B cell (primary cell): ENCODE results near the gene SMARCC2. TPM values are rescaled to one million over a fixed set of nuclear protein-coding genes. Genes with fewer than 3 reads are reported as not detected.
A peak's percentile ranks its signal among the peaks of the same experiment; 100 is the strongest.

Experiments used
- ATAC-seq: fragments of 200-7000 bp; cut with Tn5 transposase; one replicate; pipeline ENCODE4 v1.10.0; 2021; ENCODE audit warnings: low read depth, mild to moderate bottlenecking, moderate number of reproducible peaks, moderate library complexity
- CTCF ChIA-PET: fragments of 350-600 bp; sonication (Branson Sonifier 250); formaldehyde crosslinking; loops from one replicate; lab custom pipeline; 2021; ENCODE audit warnings: antibody characterized with exemption, inconsistent platforms; lab: Charles Lee
- POLR2A ChIA-PET: fragments of 350-600 bp; sonication (Branson Sonifier 250); formaldehyde crosslinking; loops from one replicate; lab custom pipeline; 2021; ENCODE audit warnings: antibody characterized with exemption; lab: Charles Lee
- DNase-seq: peaks from one replicate; pipeline ENCODE4 v3.0.0; 2013
- H2AFZ ChIP-seq: 2 replicates; pipeline ENCODE4 v1.6.1; 2012; ENCODE audit warnings: mild to moderate bottlenecking, low read depth, low read length; ENCODE audit not compliant: insufficient read depth, poor library complexity, severe bottlenecking
- H3K27ac ChIP-seq, 2 donors: 1 replicate in 1 of 2; 2 replicates in 1 of 2; pipeline ENCODE4 v1.5.1; 2012 to 2013; ENCODE audit warnings: low read length in 2 of 2, mild to moderate bottlenecking in 2 of 2, moderate library complexity in 1 of 2
- H3K27me3 ChIP-seq, 4 experiments: fragments of 200-600 bp in 1 of 4; sonication (generic) in 1 of 4; replicated peaks in 1 of 4; 1 replicate in 2 of 4; 2 replicates in 2 of 4; pipeline versions ENCODE4 v1.6.1 to v1.7.0; 2013 to 2016; ENCODE audit warnings: low read length in 3 of 4, mild to moderate bottlenecking in 2 of 4, mixed read lengths in 1 of 4, moderate library complexity in 1 of 4; ENCODE audit not compliant: insufficient read depth in 4 of 4, control insufficient read depth in 3 of 4; ENCODE audit errors: control extremely low read depth in 1 of 4
- H3K36me3 ChIP-seq, 2 experiments: replicated peaks in 1 of 2; 1 replicate in 1 of 2; 2 replicates in 1 of 2; pipeline versions ENCODE4 v1.6.1 to v1.7.1; 2013; ENCODE audit warnings: low read length in 1 of 2; ENCODE audit not compliant: insufficient read depth in 2 of 2, control insufficient read depth in 1 of 2; ENCODE audit errors: control extremely low read depth in 1 of 2, extremely low read depth in 1 of 2
- H3K4me1 ChIP-seq, 2 donors: fragments of 200-600 bp in 1 of 2; sonication (generic) in 1 of 2; 1 replicate in 1 of 2; 2 replicates in 1 of 2; pipeline versions ENCODE4 v1.5.1 to v1.6.1; 2013 to 2017; ENCODE audit warnings: low read length in 2 of 2; ENCODE audit not compliant: control insufficient read depth in 2 of 2, insufficient read depth in 2 of 2
- H3K4me2 ChIP-seq: replicated peaks from 2 replicates; pipeline ENCODE3; 2012; ENCODE audit warnings: mild to moderate bottlenecking, low read depth, low read length; ENCODE audit not compliant: poor library complexity, severe bottlenecking
- H3K4me3 ChIP-seq, 5 experiments: fragments of 200-600 bp in 1 of 5; sonication (generic) in 1 of 5; 1 replicate in 3 of 5; 2 replicates in 2 of 5; pipeline versions ENCODE4 v1.5.1 to v1.7.0; 2011 to 2016; ENCODE audit warnings: low read length in 4 of 5, mild to moderate bottlenecking in 4 of 5, low read depth in 2 of 5, control low read depth in 1 of 5, moderate library complexity in 1 of 5; ENCODE audit not compliant: insufficient read depth in 1 of 5; ENCODE audit errors: control extremely low read depth in 1 of 5, extremely low read depth in 1 of 5
- H3K79me2 ChIP-seq: fragments of 200-600 bp; sonication (generic); one replicate; pipeline ENCODE4 v1.6.0; 2016; ENCODE audit warnings: low read length; ENCODE audit not compliant: control insufficient read depth, insufficient read depth
- H3K9ac ChIP-seq: fragments of 200-600 bp; sonication (generic); 2 replicates; pipeline ENCODE4 v1.6.1; 2017; ENCODE audit warnings: mild to moderate bottlenecking, low read length, moderate library complexity
- H3K9me3 ChIP-seq, 3 donors: one replicate each; pipeline versions ENCODE4 v1.6.1 to v1.7.1; 2013; ENCODE audit warnings: low read length in 2 of 3; ENCODE audit not compliant: control insufficient read depth in 2 of 3, insufficient read depth in 1 of 3; ENCODE audit errors: control extremely low read depth in 1 of 3
- H4K20me1 ChIP-seq: 2 replicates; pipeline ENCODE4 v1.6.0; 2012; ENCODE audit warnings: mild to moderate bottlenecking, low read length; ENCODE audit not compliant: insufficient read depth, control insufficient read depth, poor library complexity, severe bottlenecking
- H3K27ac Mint-ChIP-seq: one replicate; pipeline ENCODE4 v1.8.0; 2021; ENCODE audit warnings: mixed read lengths
- H3K27me3 Mint-ChIP-seq: one replicate; pipeline ENCODE4 v1.8.0; 2021; ENCODE audit warnings: mixed read lengths
- H3K4me1 Mint-ChIP-seq: one replicate; pipeline ENCODE4 v1.8.0; 2021; ENCODE audit warnings: mixed read lengths
- H3K4me3 Mint-ChIP-seq: one replicate; pipeline ENCODE4 v1.8.0; 2021; ENCODE audit warnings: mixed read lengths
- H3K9me3 Mint-ChIP-seq: one replicate; pipeline ENCODE4 v1.8.0; 2022; ENCODE audit warnings: mixed read lengths; ENCODE audit not compliant: insufficient read depth
- CTCF ChIP-seq: fragments of 200-600 bp; IDR thresholded peaks from one replicate; pipeline ENCODE4 v1.8.0; 2022; ENCODE audit warnings: antibody characterized with exemption, mild to moderate bottlenecking
- EZH2 ChIP-seq: IDR thresholded peaks from 2 replicates; pipeline ENCODE4 v1.6.1; 2012; ENCODE audit warnings: borderline replicate concordance, low read depth, mild to moderate bottlenecking, moderate library complexity, low read length; ENCODE audit not compliant: insufficient read depth, poor library complexity, severe bottlenecking
- WGBS: methylation state at CpG from one replicate; pipeline ENCODE4 v1.1.5; 2013; ENCODE audit warnings: missing lambda C conversion rate; ENCODE audit not compliant: insufficient coverage; 5-methylcytosine and 5-hydroxymethylcytosine counted together
- intact Hi-C: fragments of 100-400 bp; cut with micrococcal nuclease; formaldehyde crosslinking; loops from one replicate; pipeline ENCODE4 v1.10.0; 2022
- polyA plus RNA-seq: library from polyadenylated mRNA; depleted of rRNA; stranded (reverse); fragments of >200 nt; gene quantifications from 2 replicates; pipeline ENCODE4 v1.2.3, GENCODE V29; 2012
- total RNA-seq, 2 donors: library from RNA; stranded (reverse); fragments of 120-200 nt in 1 of 2; gene quantifications; 1 replicate in 1 of 2; 2 replicates in 1 of 2; pipeline versions ENCODE4 v1.2.3 to v1.2.4, GENCODE V29; 2013 to 2022

SMARCC2 gene
- total and polyA plus RNA-seq, 2 donors (not counting 1 experiment from before 2014, with no cell fraction given) = 70.4 to 198 TPM

- H3K27ac ChIP-seq = peak overlapping the region in 1 of 2 donors; percentile 88
- no peaks in the 10 kb centered on the region for H3K27me3 ChIP-seq
- CTCF ChIA-PET = interaction anchor here (2.0 kb wide), 1 partner anchor 69 kb away, joined by 6 read pairs; the partner anchor contains the start of gene RNF41
- H3K36me3 ChIP-seq = peaks cover 0 to 3% of the 10 kb centered on the region in 2 experiments
- peak overlapping the region; percentile 50 to 89 (median 76) for H3K4me3 ChIP-seq
- 10% methylated on average over 4 of the region's 8 CpGs for WGBS
- H3K4me2 ChIP-seq = peak overlapping the region; percentile 89
- Mint-ChIP-seq H3K4me1 (peaks cover 38% of the 10 kb centered on the region), H3K27me3 (no peaks in the 10 kb centered on the region), H3K9me3 (no peaks in the 10 kb centered on the region), H3K4me3 (peak overlapping the region; percentile 94), H3K27ac (peak overlapping the region; percentile 98)
- H3K4me1 ChIP-seq = peaks cover 15 to 29% of the 10 kb centered on the region in 2 donors
- H4K20me1 ChIP-seq = no peaks in the 10 kb centered on the region
- H2AFZ ChIP-seq = peak overlapping the region; percentile 94
- no peak for ATAC-seq
- POLR2A ChIA-PET = interaction anchor here (0.6 to 2.1 kb wide), 2 partner anchors 25 to 46 kb away, joined by 3 to 28 read pairs; partner anchors contain the start of gene ESYT1
- no peaks in the 10 kb centered on the region for H3K9me3 ChIP-seq
- peak overlapping the region; percentile 88 for H3K9ac ChIP-seq
- intact Hi-C loops = loop anchor here (1.0 to 10.0 kb wide), 3 partner anchors 27 to 922 kb away; partner anchors contain the start of genes NEMP1 and PA2G4
- peaks cover 64% of the 10 kb centered on the region for H3K79me2 ChIP-seq
- no peak for DNase-seq
- TF ChIP-seq EZH2 = no peak
- no peak for TF ChIP-seq CTCF
Measured at GRCh38 chr12:56152756-56153677, 36.3 kb downstream of the SMARCC2 start.
